GM23338 (cell line): ENCODE data around the gene CLIC2. TPM values are rescaled to one million over a fixed set of nuclear protein-coding genes. Genes with fewer than 3 reads are reported as not detected.

Source experiments
- ATAC-seq: fragments of 200-7000 bp; cut with Tn5 transposase; 3 replicates; pipeline ENCODE4 v1.9.1; 2020
- DNase-seq: peaks from one replicate; pipeline ENCODE4 v3.0.0-alpha.2; 2015; ENCODE audit warnings: low spot score
- H2AFZ ChIP-seq: fragments of 200-600 bp; sonication (generic); 2 replicates; pipeline ENCODE4 v1.8.0; 2016; ENCODE audit warnings: antibody characterized with exemption, mild to moderate bottlenecking, moderate library complexity
- H3F3A ChIP-seq: fragments of 200-600 bp; sonication (generic); replicated peaks from 2 replicates; pipeline ENCODE4 v1.8.0; 2017; ENCODE audit warnings: antibody characterized with exemption, mixed run types, low read depth
- H3K27ac ChIP-seq: fragments of 200-600 bp; sonication (generic); 2 replicates; pipeline ENCODE4 v1.6.1; 2016; ENCODE audit warnings: low read depth
- H3K27me3 ChIP-seq: fragments of 200-600 bp; sonication (generic); 2 replicates; pipeline ENCODE4 v1.8.0; 2016; ENCODE audit warnings: mild to moderate bottlenecking, mixed run types, moderate library complexity; ENCODE audit not compliant: insufficient read depth
- H3K36me3 ChIP-seq: fragments of 200-600 bp; sonication (generic); 2 replicates; pipeline ENCODE4 v1.8.0; 2016; ENCODE audit warnings: mild to moderate bottlenecking; ENCODE audit not compliant: insufficient read depth
- H3K4me1 ChIP-seq: fragments of 200-600 bp; sonication (generic); 2 replicates; pipeline ENCODE4 v1.8.0; 2016; ENCODE audit warnings: mild to moderate bottlenecking, moderate library complexity; ENCODE audit not compliant: insufficient read depth
- H3K4me2 ChIP-seq: fragments of 200-600 bp; sonication (generic); 2 replicates; pipeline ENCODE4 v1.7.1; 2017; ENCODE audit warnings: mixed run types
- H3K4me3 ChIP-seq: fragments of 200-600 bp; sonication (generic); 2 replicates; pipeline ENCODE4 v1.6.1; 2016; ENCODE audit warnings: mixed run types
- H3K79me2 ChIP-seq: fragments of 200-600 bp; sonication (generic); replicated peaks from 2 replicates; pipeline ENCODE4 v1.8.0; 2017; ENCODE audit warnings: mild to moderate bottlenecking; ENCODE audit not compliant: insufficient read depth
- H3K9me2 ChIP-seq: fragments of 200-600 bp; sonication (generic); 2 replicates; pipeline ENCODE4 v1.8.0; 2017; ENCODE audit not compliant: insufficient read depth
- H4K20me1 ChIP-seq: fragments of 200-600 bp; sonication (generic); replicated peaks from 2 replicates; pipeline ENCODE4 v1.8.0; 2017; ENCODE audit warnings: mild to moderate bottlenecking; ENCODE audit not compliant: insufficient read depth
- H3K27ac Mint-ChIP-seq: 2 replicates; pipeline ENCODE4 v1.8.0; 2020; ENCODE audit warnings: inconsistent platforms, mild to moderate bottlenecking, moderate library complexity, mixed read lengths
- H3K27me3 Mint-ChIP-seq: 3 replicates; pipeline ENCODE4 v1.8.0; 2022; ENCODE audit warnings: low read depth, mild to moderate bottlenecking, moderate library complexity, mixed read lengths, inconsistent platforms; ENCODE audit not compliant: insufficient read depth, poor library complexity
- H3K36me3 Mint-ChIP-seq: 3 replicates; pipeline ENCODE4 v1.8.0; 2021; ENCODE audit warnings: low read depth, mild to moderate bottlenecking, inconsistent platforms, moderate library complexity, mixed read lengths
- H3K4me1 Mint-ChIP-seq: 3 replicates; pipeline ENCODE4 v1.8.0; 2020; ENCODE audit warnings: mild to moderate bottlenecking, inconsistent platforms, mixed read lengths
- H3K4me3 Mint-ChIP-seq: 3 replicates; pipeline ENCODE4 v1.8.0; 2021; ENCODE audit warnings: moderate library complexity, mild to moderate bottlenecking, inconsistent platforms, mixed read lengths
- H3K9me3 Mint-ChIP-seq: 3 replicates; pipeline ENCODE4 v1.8.0; 2020; ENCODE audit warnings: moderate library complexity, mild to moderate bottlenecking, inconsistent platforms, mixed read lengths
- CREB1 ChIP-seq: fragments of 250-450 bp; sonication (Bioruptor Pico); IDR thresholded peaks from 2 replicates; pipeline ENCODE4 v1.5.0; 2020; ENCODE audit warnings: low read depth, mild to moderate bottlenecking, moderate library complexity
- CTCF ChIP-seq, 2 experiments: fragments of 200-600 bp in 1 of 2; sonication (generic) in 1 of 2; conservative IDR thresholded peaks; 2 replicates each; pipeline versions ENCODE4 v1.5.1 to v1.6.1; 2016 to 2017; ENCODE audit warnings: antibody characterized with exemption in 2 of 2, low read depth in 2 of 2, mild to moderate bottlenecking in 2 of 2, moderate library complexity in 1 of 2
- EZH2phosphoT487 ChIP-seq: fragments of 200-600 bp; sonication (generic); IDR thresholded peaks from one replicate; pipeline ENCODE4 v1.8.1; 2018; ENCODE audit warnings: antibody characterized with exemption; ENCODE audit not compliant: unreplicated experiment
- JUNB ChIP-seq: IDR thresholded peaks from one replicate; pipeline ENCODE4 v1.6.1; 2016; ENCODE audit warnings: antibody characterized with exemption; ENCODE audit not compliant: unreplicated experiment
- NANOG ChIP-seq: IDR thresholded peaks from 2 replicates; pipeline ENCODE4 v1.6.1; 2016; ENCODE audit warnings: antibody characterized with exemption, borderline replicate concordance
- POLR2AphosphoS5 ChIP-seq: IDR thresholded peaks from 2 replicates; pipeline ENCODE4 v1.6.1; 2016; ENCODE audit warnings: antibody characterized with exemption, low read depth
- STAT1 ChIP-seq: IDR thresholded peaks from one replicate; pipeline ENCODE4 v1.6.1; 2016; ENCODE audit warnings: antibody characterized with exemption; ENCODE audit not compliant: unreplicated experiment
- ZNF114 ChIP-seq: fragments of 250-450 bp; sonication (Bioruptor Pico); IDR thresholded peaks from 2 replicates; pipeline ENCODE4 v1.5.0; 2020; ENCODE audit warnings: mild to moderate bottlenecking, moderate library complexity
- ZNF331 ChIP-seq: fragments of 250-450 bp; sonication (Bioruptor Pico); IDR thresholded peaks from 2 replicates; pipeline ENCODE4 v1.5.0; 2020; ENCODE audit warnings: low read depth, mild to moderate bottlenecking, moderate library complexity
- polyA plus RNA-seq: library from polyadenylated mRNA; unstranded; fragments of >200 nt; fragmentation: Nextera tagmentation; extraction: Ambion mirVana; gene quantifications from 2 replicates; pipeline ENCODE4 v1.2.1, GENCODE V29; 2016
- total RNA-seq: library from RNA; depleted of rRNA; stranded (reverse); fragments of >200 nt; shearing (Covaris generic); gene quantifications from 2 replicates; pipeline ENCODE4 v1.2.3, GENCODE V29; 2014
- TF ChIP-seq, protein P1 (sequence below): IDR thresholded peaks from 2 replicates; pipeline ENCODE4 v1.6.1; 2016; ENCODE audit warnings: antibody characterized with exemption
- TF ChIP-seq, protein P2 (sequence below): IDR thresholded peaks from one replicate; pipeline ENCODE4 v1.6.1; 2018; ENCODE audit warnings: antibody characterized with exemption; ENCODE audit not compliant: unreplicated experiment

Gene CLIC2
- total and polyA plus RNA-seq, 2 experiments from 2014 or later = 0.56 to 0.61 TPM

- TF ChIP-seq CREB1 (CRISPR knock-in tag) (no peak), STAT1 (no peak), EZH2phosphoT487 (no peak), CTCF (conservative IDR thresholded peaks at IDR 0.05; ENCODE audit: low read depth in 2 of 2) (no peak), POLR2AphosphoS5 (no peak), ZNF114 (CRISPR knock-in tag) (no peak), NANOG (no peak)
- TF ChIP-seq, protein P1, sequence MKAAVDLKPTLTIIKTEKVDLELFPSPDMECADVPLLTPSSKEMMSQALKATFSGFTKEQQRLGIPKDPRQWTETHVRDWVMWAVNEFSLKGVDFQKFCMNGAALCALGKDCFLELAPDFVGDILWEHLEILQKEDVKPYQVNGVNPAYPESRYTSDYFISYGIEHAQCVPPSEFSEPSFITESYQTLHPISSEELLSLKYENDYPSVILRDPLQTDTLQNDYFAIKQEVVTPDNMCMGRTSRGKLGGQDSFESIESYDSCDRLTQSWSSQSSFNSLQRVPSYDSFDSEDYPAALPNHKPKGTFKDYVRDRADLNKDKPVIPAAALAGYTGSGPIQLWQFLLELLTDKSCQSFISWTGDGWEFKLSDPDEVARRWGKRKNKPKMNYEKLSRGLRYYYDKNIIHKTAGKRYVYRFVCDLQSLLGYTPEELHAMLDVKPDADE = no peak
- TF ChIP-seq, protein P2, sequence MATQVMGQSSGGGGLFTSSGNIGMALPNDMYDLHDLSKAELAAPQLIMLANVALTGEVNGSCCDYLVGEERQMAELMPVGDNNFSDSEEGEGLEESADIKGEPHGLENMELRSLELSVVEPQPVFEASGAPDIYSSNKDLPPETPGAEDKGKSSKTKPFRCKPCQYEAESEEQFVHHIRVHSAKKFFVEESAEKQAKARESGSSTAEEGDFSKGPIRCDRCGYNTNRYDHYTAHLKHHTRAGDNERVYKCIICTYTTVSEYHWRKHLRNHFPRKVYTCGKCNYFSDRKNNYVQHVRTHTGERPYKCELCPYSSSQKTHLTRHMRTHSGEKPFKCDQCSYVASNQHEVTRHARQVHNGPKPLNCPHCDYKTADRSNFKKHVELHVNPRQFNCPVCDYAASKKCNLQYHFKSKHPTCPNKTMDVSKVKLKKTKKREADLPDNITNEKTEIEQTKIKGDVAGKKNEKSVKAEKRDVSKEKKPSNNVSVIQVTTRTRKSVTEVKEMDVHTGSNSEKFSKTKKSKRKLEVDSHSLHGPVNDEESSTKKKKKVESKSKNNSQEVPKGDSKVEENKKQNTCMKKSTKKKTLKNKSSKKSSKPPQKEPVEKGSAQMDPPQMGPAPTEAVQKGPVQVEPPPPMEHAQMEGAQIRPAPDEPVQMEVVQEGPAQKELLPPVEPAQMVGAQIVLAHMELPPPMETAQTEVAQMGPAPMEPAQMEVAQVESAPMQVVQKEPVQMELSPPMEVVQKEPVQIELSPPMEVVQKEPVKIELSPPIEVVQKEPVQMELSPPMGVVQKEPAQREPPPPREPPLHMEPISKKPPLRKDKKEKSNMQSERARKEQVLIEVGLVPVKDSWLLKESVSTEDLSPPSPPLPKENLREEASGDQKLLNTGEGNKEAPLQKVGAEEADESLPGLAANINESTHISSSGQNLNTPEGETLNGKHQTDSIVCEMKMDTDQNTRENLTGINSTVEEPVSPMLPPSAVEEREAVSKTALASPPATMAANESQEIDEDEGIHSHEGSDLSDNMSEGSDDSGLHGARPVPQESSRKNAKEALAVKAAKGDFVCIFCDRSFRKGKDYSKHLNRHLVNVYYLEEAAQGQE = no peak
These were observed 96.7 kb downstream of the CLIC2 start (continued) for GRCh38 chrX:155237719-155238118.

DNA sequence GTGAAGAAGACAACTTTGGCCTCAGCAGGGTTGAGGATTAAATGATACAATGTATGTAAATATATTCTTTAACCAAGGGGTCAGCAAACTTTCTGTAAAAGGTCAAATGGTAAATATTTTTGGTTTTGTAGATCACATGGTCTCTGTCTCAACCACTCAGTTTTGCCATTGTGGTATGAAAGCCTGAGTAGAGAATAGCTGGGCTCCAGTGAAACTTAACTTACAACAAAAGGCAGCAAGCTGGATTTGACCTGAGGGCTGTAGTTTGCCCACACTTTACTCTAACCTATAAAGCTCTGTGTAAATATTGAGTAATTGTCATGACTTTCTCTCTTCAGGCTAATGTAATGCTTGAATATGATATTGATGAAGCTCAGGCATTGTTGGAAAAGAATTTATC is 98.5 kb downstream of the CLIC2 start:
- Mint-ChIP-seq H3K4me3 (no peak overlapping the region), H3K4me1 (peaks cover 3% of the 10 kb centered on the region; the same call in 1 of the 3 replicates), H3K36me3 (peaks cover 29% of the 10 kb centered on the region), H3K27ac (no peak overlapping the region), H3K27me3 (no peaks in the 10 kb centered on the region), H3K9me3 (no peaks in the 10 kb centered on the region)
- Histone ChIP-seq H3K36me3 (no peaks in the 10 kb centered on the region), H4K20me1 (no peaks in the 10 kb centered on the region), H3K27me3 (no peaks in the 10 kb centered on the region), H3K4me1 (no peaks in the 10 kb centered on the region), H3K79me2 (no peaks in the 10 kb centered on the region), H3K27ac (no peak overlapping the region), H3K9me2 (no peaks in the 10 kb centered on the region), H3K4me2 (no peak overlapping the region), H2AFZ (no peak overlapping the region), H3K4me3 (no peak overlapping the region), H3F3A (no peaks in the 10 kb centered on the region)
- DNase-seq = no peak
- ATAC-seq = no peak
- no peak for TF ChIP-seq JUNB
- TF ChIP-seq NANOG = no peak
- TF ChIP-seq, protein P2 = no peak
- TF ChIP-seq CREB1 (CRISPR knock-in tag) = no peak
- TF ChIP-seq STAT1 = no peak
- TF ChIP-seq CTCF (conservative IDR thresholded peaks at IDR 0.05; ENCODE audit: low read depth in 2 of 2) = no peak
- TF ChIP-seq EZH2phosphoT487 = no peak
- TF ChIP-seq ZNF331 (CRISPR knock-in tag) = no peak
- TF ChIP-seq ZNF114 (CRISPR knock-in tag) = no peak
- TF ChIP-seq, protein P1 = no peak
- TF ChIP-seq POLR2AphosphoS5 = no peak
